Osteocyte (in vitro differentiated cells): ENCODE measurements around the gene NUFIP1. TPM values are rescaled to one million over a fixed set of nuclear protein-coding genes. Genes with fewer than 3 reads are reported as not detected.
A peak's percentile ranks its signal among the peaks of the same experiment; 100 is the strongest.

Source experiments
- DNase-seq: peaks from one replicate; pipeline ENCODE4 v3.0.0; 2021; ENCODE audit warnings: mixed read lengths; ENCODE audit not compliant: unreplicated experiment; ENCODE audit errors: extremely low spot score
- H3K27ac Mint-ChIP-seq: one replicate; pipeline ENCODE4 v1.8.0; 2021; ENCODE audit warnings: mild to moderate bottlenecking, mixed read lengths; ENCODE audit not compliant: unreplicated experiment
- H3K27me3 Mint-ChIP-seq: one replicate; pipeline ENCODE4 v1.8.0; 2021; ENCODE audit warnings: mixed read lengths; ENCODE audit not compliant: unreplicated experiment
- H3K36me3 Mint-ChIP-seq: one replicate; pipeline ENCODE4 v1.8.0; 2021; ENCODE audit warnings: mixed read lengths; ENCODE audit not compliant: unreplicated experiment
- H3K4me1 Mint-ChIP-seq: one replicate; pipeline ENCODE4 v1.8.0; 2021; ENCODE audit warnings: mixed read lengths; ENCODE audit not compliant: unreplicated experiment
- H3K4me3 Mint-ChIP-seq: one replicate; pipeline ENCODE4 v1.8.0; 2021; ENCODE audit warnings: mild to moderate bottlenecking, moderate library complexity, mixed read lengths; ENCODE audit not compliant: unreplicated experiment
- H3K9me3 Mint-ChIP-seq: one replicate; pipeline ENCODE4 v1.8.0; 2021; ENCODE audit warnings: mixed read lengths; ENCODE audit not compliant: unreplicated experiment
- total RNA-seq: library from RNA; stranded (reverse); gene quantifications from 2 replicates; pipeline ENCODE4 v1.2.1, GENCODE V29; 2021
- TF ChIP-seq, protein P1 (sequence below): fragments of 200-600 bp; sonication (generic); IDR thresholded peaks from 2 replicates; pipeline ENCODE4 v1.5.0; 2021; ENCODE audit warnings: antibody characterized with exemption, mild to moderate bottlenecking, moderate library complexity

The NUFIP1 gene
- total RNA-seq, 1 donor from 2014 or later: 6.9 TPM

DNA sequence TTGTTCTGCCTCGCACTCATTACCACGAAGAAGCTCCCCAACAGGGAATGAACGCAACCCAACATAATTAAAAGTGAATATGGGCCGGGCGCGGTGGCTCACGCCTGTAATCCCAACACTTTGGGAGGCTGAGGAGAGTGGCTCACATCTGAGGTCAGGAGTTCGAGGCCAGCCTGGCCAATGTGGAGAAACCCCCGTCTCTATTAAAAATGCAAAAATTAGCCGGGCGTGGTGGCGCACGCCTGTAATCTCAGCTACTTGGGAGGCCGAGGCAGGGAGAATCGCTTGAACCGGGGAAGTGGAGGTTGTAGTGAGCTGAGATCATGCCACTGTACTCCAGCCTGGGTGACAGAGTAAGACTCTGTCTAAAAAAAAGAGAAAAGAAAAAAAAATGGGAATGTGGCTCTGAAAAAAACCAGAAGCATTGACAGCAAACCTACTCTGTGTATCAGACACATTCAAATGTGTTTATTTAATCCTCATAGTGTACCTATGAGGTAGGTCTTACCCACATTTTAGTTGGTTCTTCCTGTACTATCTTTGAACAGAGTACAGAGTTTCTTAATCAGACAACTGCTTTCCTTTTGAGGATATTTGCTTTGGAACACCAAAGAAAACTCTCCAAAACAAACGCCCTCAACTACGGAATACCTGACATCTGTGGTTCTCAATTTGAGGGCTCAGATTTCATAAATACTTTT is 70.0 kb downstream of the NUFIP1 start:
- Mint-ChIP-seq H3K36me3 (no peaks in the 10 kb centered on the region), H3K4me3 (peak overlapping the region; percentile 35), H3K4me1 (peaks cover 22% of the 10 kb centered on the region), H3K9me3 (no peaks in the 10 kb centered on the region), H3K27ac (no peak overlapping the region), H3K27me3 (no peaks in the 10 kb centered on the region)
- TF ChIP-seq, protein P1, sequence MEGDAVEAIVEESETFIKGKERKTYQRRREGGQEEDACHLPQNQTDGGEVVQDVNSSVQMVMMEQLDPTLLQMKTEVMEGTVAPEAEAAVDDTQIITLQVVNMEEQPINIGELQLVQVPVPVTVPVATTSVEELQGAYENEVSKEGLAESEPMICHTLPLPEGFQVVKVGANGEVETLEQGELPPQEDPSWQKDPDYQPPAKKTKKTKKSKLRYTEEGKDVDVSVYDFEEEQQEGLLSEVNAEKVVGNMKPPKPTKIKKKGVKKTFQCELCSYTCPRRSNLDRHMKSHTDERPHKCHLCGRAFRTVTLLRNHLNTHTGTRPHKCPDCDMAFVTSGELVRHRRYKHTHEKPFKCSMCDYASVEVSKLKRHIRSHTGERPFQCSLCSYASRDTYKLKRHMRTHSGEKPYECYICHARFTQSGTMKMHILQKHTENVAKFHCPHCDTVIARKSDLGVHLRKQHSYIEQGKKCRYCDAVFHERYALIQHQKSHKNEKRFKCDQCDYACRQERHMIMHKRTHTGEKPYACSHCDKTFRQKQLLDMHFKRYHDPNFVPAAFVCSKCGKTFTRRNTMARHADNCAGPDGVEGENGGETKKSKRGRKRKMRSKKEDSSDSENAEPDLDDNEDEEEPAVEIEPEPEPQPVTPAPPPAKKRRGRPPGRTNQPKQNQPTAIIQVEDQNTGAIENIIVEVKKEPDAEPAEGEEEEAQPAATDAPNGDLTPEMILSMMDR: no peak
- DNase-seq: peak; percentile 34

DNA sequence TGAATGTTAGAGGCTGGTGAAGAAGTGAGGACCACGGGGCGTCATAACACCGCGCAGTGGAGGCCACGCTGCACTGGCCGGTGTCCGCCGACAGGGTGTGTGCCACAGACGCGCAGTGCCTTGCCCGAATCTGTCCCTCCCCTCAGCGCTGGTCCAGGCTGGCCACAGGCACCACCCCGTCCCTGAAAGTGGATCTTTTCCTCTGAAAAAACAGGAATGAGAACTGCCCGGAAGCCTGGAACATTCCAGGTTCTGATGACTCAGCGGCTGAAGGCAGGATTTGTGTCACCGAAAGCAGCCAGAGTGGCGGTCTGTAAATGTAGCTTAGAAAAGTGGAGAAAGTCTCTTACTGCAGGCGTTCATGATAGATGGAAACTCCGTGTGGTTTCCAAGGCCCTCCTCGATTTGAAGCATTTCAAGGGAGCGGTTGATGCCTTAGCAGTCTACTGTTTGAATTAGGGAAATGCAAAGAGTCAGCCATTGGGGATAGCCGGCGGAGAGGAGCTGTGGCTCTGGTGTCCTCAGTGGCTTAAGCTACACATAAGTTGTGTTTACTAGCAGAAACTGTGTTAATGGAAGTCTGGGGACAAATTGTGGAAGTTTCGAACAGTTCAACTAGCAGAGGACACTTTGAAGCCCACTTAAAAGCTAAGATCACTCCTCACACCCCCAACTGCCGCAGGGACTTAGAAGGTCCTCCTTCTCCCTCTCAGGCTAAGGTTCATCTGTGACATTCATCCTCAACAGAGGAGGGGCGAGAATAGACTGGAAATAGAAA is 70.8 kb downstream of the NUFIP1 start:
- TF ChIP-seq, protein P1: peak; percentile 83
- H3K27me3 Mint-ChIP-seq: no peaks in the 10 kb centered on the region
- H3K4me3 Mint-ChIP-seq: no peak overlapping the region
- no peaks in the 10 kb centered on the region for H3K36me3 Mint-ChIP-seq
- H3K4me1 Mint-ChIP-seq: peaks cover 22% of the 10 kb centered on the region
- peak; percentile 98 for DNase-seq
- no peak overlapping the region for H3K27ac Mint-ChIP-seq
- no peaks in the 10 kb centered on the region for H3K9me3 Mint-ChIP-seq

DNA sequence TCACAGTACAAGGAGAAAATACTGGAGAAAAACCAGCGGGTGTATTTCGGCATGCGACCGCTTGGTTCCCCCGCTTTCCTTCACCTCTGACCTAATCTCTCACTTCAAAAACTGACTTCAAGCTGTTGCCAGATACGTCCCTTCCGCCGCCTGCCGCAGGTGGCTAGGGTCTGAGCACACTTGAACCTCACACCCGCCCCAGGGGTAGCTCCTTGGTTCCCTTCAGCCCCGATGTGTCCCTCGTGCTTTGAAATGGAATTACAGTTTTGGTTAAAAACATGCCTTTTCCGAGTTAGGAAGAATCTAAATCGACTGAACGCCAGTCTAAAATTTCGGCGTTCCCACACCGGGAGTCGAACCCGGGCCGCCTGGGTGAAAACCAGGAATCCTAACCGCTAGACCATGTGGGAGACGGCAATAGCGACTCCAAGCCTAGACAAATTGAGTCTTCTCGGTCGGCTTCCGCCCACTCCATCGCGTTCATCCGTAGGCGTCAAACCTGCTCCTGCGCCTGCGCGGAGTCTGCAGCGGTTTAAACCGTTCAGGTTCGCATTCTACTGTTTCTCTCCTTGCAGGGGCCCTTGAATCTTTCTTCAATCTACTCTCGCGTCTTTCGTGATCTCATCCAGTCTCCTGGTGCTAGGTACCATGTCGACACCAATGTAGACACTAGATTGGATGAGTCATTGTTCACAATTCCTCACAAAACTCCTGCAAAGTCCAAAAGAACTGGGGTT is 71.5 kb downstream of the NUFIP1 start:
- no peaks in the 10 kb centered on the region for H3K9me3 Mint-ChIP-seq
- no peaks in the 10 kb centered on the region for H3K36me3 Mint-ChIP-seq
- peak; percentile 98 for DNase-seq
- TF ChIP-seq, protein P1: peak; percentile 45
- H3K27me3 Mint-ChIP-seq: no peaks in the 10 kb centered on the region
- no peak overlapping the region for H3K27ac Mint-ChIP-seq
- peaks cover 16% of the 10 kb centered on the region for H3K4me1 Mint-ChIP-seq
- no peak overlapping the region for H3K4me3 Mint-ChIP-seq

DNA sequence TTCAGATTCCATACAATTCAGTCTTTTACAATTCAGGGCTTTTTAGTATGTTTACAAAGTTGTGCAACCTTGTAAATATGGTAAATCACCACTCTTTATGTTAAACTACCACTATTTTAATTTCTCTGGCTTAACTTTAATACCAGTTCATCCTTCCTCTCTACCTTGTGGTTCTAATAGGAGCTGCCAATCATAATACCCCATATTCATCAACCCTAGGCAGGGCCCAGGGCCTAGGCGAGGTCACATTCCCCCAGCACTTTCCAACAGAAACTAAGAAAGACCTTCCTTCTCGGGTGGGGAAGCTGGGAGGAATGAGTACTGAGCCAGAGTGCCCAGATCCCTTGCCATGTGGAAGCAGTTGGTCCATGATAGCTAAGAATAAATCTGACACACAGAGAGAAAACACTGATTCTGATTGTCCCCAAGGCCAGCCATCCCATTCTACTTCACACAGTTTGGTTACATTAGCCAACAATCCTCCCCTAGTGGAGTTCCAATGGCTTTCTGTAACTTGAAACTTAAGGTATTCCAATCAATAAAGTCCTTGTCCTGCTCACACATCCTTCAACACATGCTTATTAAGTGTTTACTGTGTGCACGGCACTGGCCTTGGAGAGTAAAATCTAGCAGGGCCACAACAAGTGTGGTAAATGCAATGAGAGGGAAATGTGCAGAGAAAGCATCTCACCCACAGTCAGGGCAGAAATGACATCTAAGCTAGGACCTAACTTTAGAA is 76.8 kb downstream of the NUFIP1 start:
- no peak for DNase-seq
- H3K36me3 Mint-ChIP-seq: no peaks in the 10 kb centered on the region
- no peaks in the 10 kb centered on the region for H3K27me3 Mint-ChIP-seq
- no peak overlapping the region for H3K4me3 Mint-ChIP-seq
- TF ChIP-seq, protein P1: no peak
- H3K4me1 Mint-ChIP-seq: no peaks in the 10 kb centered on the region
- no peaks in the 10 kb centered on the region for H3K9me3 Mint-ChIP-seq
- H3K27ac Mint-ChIP-seq: no peak overlapping the region
